GM18858 (cell line): ENCODE data around the gene LHFPL3.

Experiments
- ATAC-seq: cut with Tn5 transposase; IDR thresholded peaks from one replicate; pipeline ENCODE4 v1.9.1; 2021; ENCODE audit not compliant: unreplicated experiment

Gene LHFPL3

GRCh38 chr7:104371216-104371979 lies 43.0 kb downstream of the LHFPL3 start:
- no peak for ATAC-seq

DNA sequence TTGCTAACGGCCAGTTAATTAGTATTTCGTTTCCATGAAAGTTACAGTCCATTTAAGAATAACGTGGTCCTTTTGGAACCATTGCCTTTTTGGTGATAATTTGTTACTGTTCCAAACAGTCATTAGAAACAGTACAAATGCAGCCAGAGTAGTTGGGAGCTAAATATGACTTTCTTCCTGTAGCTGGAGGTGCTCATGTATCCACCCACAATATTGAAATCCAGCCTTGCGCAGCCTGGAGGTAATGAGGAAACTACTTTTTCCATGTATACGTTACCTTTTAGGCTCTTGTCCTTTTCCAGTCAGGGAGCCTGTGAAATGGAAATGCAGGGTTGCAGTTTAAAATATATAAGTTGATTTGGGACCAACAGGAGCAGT lies 43.6 kb downstream of the LHFPL3 start:
- ATAC-seq = no peak

- no peak for ATAC-seq
Measured at GRCh38 chr7:104382616-104383015, 54.2 kb downstream of the LHFPL3 start.

GRCh38 chr7:104386943-104387342 lies 58.5 kb downstream of the LHFPL3 start:
- ATAC-seq = no peak

- ATAC-seq = no peak
Measured at GRCh38 chr7:104388222-104388621, 59.8 kb downstream of the LHFPL3 start.

DNA sequence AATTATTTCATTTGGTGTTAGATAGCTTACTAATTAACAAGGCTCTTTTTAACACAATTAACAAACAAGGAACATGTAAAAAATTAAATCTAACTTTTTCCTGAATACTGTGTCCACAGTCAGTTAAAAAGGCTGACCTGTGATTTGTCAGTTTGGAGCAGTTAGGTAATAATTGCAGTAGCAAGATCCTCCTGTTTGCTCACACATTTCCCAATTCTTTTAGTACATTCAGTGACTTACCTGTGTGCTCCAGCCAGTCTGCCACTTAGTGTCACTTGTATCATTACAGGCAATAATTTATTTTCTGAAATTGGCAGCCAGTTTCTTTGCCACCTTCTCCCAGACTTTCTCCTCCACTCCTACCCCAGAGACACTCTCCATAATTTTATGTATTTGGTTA lies 66.8 kb downstream of the LHFPL3 start:
- ATAC-seq = no peak

DNA sequence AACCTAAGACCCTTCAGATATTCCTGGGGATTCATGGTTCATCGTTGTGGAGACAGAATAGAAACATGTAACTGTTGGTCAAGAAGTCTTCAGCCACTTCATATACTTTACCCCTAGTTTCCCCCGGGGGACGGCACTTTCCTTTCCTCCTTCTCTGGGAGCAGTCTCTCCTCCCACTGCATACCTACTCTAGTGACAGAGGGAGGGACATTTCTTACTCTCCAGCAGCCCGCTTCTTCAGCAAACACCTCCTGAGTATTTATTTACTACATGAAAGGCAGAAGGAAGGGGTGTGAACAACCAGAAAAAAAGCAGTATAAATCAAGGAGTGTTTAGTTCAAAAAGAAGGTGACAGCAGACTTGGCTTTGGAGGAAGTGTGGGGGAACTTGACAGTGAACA lies 69.0 kb downstream of the LHFPL3 start:
- no peak for ATAC-seq

DNA sequence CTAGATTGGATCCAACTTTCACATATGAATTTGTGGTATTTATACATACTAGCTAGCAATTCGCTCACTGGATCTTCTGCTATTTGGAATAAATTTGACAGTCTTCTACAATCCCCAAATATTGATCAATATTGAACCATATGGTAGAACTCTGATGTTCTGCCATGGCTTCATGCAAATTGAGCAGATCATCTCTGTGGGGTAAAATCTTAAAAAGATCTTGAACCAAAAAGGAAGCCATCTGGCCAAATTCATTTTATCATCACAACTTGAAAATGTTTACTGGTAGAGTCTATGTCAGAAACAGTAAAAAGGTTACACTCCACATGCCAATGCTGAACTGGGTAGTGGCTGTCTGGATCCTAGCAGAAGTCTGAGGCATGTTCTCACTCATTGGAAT lies 80.0 kb downstream of the LHFPL3 start:
- no peak for ATAC-seq

GRCh38 chr7:104410742-104411141 lies 82.3 kb downstream of the LHFPL3 start:
- ATAC-seq = no peak

GRCh38 chr7:104412911-104413310 lies 84.5 kb downstream of the LHFPL3 start:
- ATAC-seq = no peak

GRCh38 chr7:104414216-104414615 lies 85.8 kb downstream of the LHFPL3 start:
- no peak for ATAC-seq

DNA sequence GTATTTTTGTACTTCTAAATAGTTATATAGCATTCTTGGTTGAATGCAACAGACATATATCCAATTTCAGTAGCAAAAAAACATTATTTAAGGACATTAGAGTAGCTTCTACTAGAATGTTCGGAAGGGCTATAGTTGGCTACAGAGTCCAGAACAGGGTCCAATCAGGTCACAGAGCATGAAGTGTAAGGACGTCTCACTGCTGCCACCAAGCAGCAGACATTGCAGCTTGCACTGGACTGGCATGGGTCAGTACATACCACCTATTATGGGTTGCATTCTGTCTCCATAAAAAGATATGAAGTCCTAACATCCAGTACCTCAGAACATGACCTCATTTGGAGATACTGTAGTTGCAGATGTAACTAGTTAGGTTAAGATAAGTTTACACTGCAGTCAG lies 87.3 kb downstream of the LHFPL3 start:
- no peak for ATAC-seq

- no peak for ATAC-seq
Measured at GRCh38 chr7:104416866-104417393, 88.5 kb downstream of the LHFPL3 start.

- no peak for ATAC-seq
Measured at GRCh38 chr7:104431930-104432329, 103.5 kb downstream of the LHFPL3 start.

- no peak for ATAC-seq
Measured at GRCh38 chr7:104434129-104434528, 105.7 kb downstream of the LHFPL3 start.

GRCh38 chr7:104442481-104442880 lies 114.1 kb downstream of the LHFPL3 start:
- ATAC-seq = no peak

DNA sequence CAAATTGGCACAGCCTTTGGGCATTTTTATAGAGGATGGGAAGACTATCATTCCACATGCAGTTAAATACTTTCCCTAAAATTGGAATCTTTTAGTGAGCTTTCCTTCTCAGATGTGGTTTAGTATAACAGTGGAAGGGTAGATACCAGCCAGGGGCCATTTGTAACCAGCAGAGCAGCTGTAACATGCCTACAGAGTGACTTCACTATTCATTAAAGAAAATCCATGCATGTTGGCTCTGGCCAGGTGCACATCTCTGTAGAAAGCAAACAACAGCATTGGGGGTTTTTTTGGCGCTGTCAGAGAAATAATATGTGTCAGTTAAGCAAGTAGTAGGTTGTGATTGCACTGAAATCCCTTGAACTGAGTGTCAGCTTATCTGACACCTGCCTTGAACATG lies 115.6 kb downstream of the LHFPL3 start:
- no peak for ATAC-seq

GRCh38 chr7:104445393-104445792 lies 117.0 kb downstream of the LHFPL3 start:
- ATAC-seq = no peak

- ATAC-seq = no peak
Measured at GRCh38 chr7:104450861-104451260, 122.5 kb downstream of the LHFPL3 start.

DNA sequence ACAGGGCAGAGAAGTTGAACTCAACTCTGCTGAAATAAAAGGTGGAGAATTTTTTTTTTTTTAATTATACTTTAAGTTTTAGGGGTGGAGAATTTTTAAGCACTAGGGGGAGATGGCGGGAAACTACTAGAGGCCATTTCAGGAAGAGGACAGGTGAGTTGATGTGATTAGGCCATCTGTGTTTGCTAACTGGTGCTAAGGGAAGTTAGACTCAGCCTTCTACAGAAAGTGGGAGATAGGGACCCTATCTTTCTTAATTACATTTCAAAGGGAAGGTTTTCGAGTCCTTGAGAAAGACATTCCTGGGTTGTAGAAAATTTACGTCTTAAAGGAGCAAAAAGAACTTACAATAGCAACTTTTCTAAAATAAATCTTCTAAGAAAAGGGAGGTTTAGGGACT lies 124.8 kb downstream of the LHFPL3 start:
- no peak for ATAC-seq

DNA sequence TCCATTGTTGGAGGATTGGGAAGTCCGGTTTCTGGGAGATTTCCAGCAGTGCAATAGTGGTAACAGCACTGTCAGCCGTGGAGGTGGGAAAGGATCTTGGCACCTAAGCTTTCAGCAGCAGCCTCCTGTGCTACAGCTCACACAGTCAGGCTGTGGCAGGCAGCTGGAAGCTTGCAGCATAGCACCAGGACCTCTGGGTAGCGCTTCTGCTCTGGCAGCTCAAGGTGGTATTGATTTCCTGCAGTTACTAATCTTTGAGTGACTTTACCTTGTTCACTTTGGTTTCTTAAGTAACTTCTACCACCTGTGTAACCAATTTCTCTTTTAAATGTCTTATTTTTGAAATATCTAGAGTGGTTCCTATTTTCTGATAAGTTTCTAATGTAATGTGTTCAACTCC lies 130.5 kb downstream of the LHFPL3 start:
- ATAC-seq = no peak

DNA sequence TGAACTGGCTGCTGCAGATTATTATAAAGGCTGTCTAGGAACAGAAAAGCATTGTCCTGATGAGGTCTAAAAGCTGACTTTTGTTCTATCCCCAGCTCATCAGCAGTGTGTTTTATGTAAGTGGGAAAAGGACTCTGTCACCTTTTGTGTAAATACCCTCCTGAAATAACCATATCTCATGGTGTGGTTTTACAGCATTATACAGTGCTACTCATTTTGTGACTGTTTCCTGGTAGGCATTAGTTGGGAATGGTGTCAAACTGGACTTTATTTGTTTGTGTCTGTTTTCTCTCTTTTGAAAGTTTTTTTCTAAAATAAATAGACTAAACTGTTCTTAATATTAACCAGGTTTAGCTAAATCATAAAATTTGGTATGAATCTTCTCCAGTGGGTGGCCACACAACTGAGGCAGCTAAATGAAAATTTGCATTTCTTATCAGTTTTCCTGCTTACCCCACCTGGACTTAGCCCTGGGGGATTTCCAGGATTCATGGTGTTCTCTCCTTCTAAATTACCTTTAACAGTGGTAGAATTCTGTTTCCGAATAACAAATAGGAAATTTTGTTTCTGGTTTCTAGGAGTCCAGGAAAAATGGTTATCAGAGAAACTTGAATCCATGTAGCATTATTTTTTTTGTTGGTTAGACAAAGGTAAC lies 140.9 kb downstream of the LHFPL3 start:
- ATAC-seq = no peak

- ATAC-seq = no peak
Measured at GRCh38 chr7:104480529-104480928, 152.1 kb downstream of the LHFPL3 start.
